Measurements from ENCODE around the gene LINS1.

- TF ChIP-seq, protein P1, sequence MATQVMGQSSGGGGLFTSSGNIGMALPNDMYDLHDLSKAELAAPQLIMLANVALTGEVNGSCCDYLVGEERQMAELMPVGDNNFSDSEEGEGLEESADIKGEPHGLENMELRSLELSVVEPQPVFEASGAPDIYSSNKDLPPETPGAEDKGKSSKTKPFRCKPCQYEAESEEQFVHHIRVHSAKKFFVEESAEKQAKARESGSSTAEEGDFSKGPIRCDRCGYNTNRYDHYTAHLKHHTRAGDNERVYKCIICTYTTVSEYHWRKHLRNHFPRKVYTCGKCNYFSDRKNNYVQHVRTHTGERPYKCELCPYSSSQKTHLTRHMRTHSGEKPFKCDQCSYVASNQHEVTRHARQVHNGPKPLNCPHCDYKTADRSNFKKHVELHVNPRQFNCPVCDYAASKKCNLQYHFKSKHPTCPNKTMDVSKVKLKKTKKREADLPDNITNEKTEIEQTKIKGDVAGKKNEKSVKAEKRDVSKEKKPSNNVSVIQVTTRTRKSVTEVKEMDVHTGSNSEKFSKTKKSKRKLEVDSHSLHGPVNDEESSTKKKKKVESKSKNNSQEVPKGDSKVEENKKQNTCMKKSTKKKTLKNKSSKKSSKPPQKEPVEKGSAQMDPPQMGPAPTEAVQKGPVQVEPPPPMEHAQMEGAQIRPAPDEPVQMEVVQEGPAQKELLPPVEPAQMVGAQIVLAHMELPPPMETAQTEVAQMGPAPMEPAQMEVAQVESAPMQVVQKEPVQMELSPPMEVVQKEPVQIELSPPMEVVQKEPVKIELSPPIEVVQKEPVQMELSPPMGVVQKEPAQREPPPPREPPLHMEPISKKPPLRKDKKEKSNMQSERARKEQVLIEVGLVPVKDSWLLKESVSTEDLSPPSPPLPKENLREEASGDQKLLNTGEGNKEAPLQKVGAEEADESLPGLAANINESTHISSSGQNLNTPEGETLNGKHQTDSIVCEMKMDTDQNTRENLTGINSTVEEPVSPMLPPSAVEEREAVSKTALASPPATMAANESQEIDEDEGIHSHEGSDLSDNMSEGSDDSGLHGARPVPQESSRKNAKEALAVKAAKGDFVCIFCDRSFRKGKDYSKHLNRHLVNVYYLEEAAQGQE (IDR thresholded peaks at IDR 0.05; ENCODE audit: insufficient read depth in 1 of 2, low read depth in 2 of 2, low read length in 2 of 2), result no peak
- no peak for TF ChIP-seq POLR2AphosphoS5 (IDR thresholded peaks at IDR 0.05; ENCODE audit: low read depth, low read length)
These were observed 924 bp upstream of the LINS1 start for GRCh38 chr15:100602823-100603393.

All from PFSK-1 (cell line).